Measurements from ENCODE around the gene TTN.

DNA sequence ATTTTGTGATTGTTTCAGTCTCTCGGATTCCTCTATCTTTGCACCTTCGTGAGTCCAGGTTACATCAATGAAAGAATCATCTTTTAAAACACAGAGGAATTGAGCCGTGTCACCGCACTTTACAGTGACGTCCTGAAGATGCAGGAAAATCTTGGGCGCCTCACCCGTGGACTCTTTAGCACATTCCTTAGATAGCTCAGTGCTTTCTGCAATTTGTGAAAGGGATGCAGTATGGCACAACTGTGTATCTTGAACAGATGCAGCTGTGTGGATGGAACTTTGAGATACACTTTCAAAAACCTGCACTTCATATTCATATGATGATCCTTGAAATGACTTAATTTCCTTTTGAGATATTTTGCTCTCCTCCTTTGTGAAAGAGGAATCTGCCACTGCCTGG, 50.9 kb downstream of the TTN start:
- TF ChIP-seq CTCF (conservative IDR thresholded peaks at IDR 0.05; ENCODE audit: low read depth, low read length) = no peak
- no peak for TF ChIP-seq RFX5 (IDR thresholded peaks at IDR 0.05; ENCODE audit: low read depth, low read length)
- TF ChIP-seq SMC3 (IDR thresholded peaks at IDR 0.05; ENCODE audit: low read depth, low read length) = no peak
- TF ChIP-seq POLR2A (IDR thresholded peaks at IDR 0.05; ENCODE audit: low read depth, low read length) = no peak
- TF ChIP-seq RCOR1 (IDR thresholded peaks at IDR 0.05; ENCODE audit: insufficient replicate concordance, low read length) = no peak
- TF ChIP-seq USF2 (IDR thresholded peaks at IDR 0.05; ENCODE audit: low read depth, low read length) = no peak
- TF ChIP-seq MAZ (IDR thresholded peaks at IDR 0.05; ENCODE audit: borderline replicate concordance, low read depth, low read length) = no peak

Data from IMR-90 (cell line).